GM18861 (cell line): ENCODE measurements around the gene CFAP410.
"Not testable (repeated sequence)": the region's sequence is repeated elsewhere in the genome, so short reads cannot be mapped to it uniquely, and the experiment has no call there.

Experiments
- ATAC-seq: cut with Tn5 transposase; IDR thresholded peaks from one replicate; pipeline ENCODE4 v1.9.1; 2021; ENCODE audit not compliant: unreplicated experiment

The CFAP410 gene

GRCh38 chr21:44370027-44370735 is 31.0 kb upstream of the CFAP410 start:
- no peak for ATAC-seq

GRCh38 chr21:44368711-44369446 is 29.7 kb upstream of the CFAP410 start:
- no peak for ATAC-seq

GRCh38 chr21:44366586-44367211 is 27.5 kb upstream of the CFAP410 start:
- ATAC-seq, result no peak

GRCh38 chr21:44365967-44366585 is 26.9 kb upstream of the CFAP410 start:
- no peak for ATAC-seq

- no peak for ATAC-seq
These were observed 26.2 kb upstream of the CFAP410 start for GRCh38 chr21:44365251-44365966.

GRCh38 chr21:44364151-44365053 is 25.2 kb upstream of the CFAP410 start:
- no peak for ATAC-seq

- ATAC-seq, result no peak
These were observed 24.1 kb upstream of the CFAP410 start for GRCh38 chr21:44363278-44363677.

GRCh38 chr21:44361903-44362302 is 22.7 kb upstream of the CFAP410 start:
- ATAC-seq, result not testable (repeated sequence)

- ATAC-seq, result no peak
These were observed 21.0 kb upstream of the CFAP410 start for GRCh38 chr21:44360159-44360558.

- no peak for ATAC-seq
These were observed 20.2 kb upstream of the CFAP410 start for GRCh38 chr21:44359396-44359795.

- no peak for ATAC-seq
These were observed 18.1 kb upstream of the CFAP410 start for GRCh38 chr21:44357064-44357837.

- no peak for ATAC-seq
These were observed 17.4 kb upstream of the CFAP410 start for GRCh38 chr21:44356636-44357035.

GRCh38 chr21:44356160-44356559 is 17.0 kb upstream of the CFAP410 start:
- no peak for ATAC-seq

GRCh38 chr21:44354775-44355771 is 15.9 kb upstream of the CFAP410 start:
- no peak for ATAC-seq

- ATAC-seq, result no peak
These were observed 14.8 kb upstream of the CFAP410 start for GRCh38 chr21:44354001-44354405.

- ATAC-seq, result no peak
These were observed 14.2 kb upstream of the CFAP410 start, which contains the start of gene TRPM2 for GRCh38 chr21:44353191-44353970. Gene TRPM2 (plus strand): TSS chr21:44353621. CDS start chr21:44353701, 80 bp downstream.

GRCh38 chr21:44352253-44352860 is 13.2 kb upstream of the CFAP410 start:
- ATAC-seq, result no peak
